Colon (tissue), 2 donors: ENCODE data around the gene DLX1.
"Not testable (repeated sequence)": the region's sequence is repeated elsewhere in the genome, so short reads cannot be mapped to it uniquely, and the experiment has no call there.

Experiments
- FAIRE-seq: peaks from 2 replicates; lab custom pipeline; 2012; peaks lifted over from hg19 to GRCh38; lab: Jason Lieb, UNC
- donor health status: control.
- donor health status: control.

DLX1 gene

DNA sequence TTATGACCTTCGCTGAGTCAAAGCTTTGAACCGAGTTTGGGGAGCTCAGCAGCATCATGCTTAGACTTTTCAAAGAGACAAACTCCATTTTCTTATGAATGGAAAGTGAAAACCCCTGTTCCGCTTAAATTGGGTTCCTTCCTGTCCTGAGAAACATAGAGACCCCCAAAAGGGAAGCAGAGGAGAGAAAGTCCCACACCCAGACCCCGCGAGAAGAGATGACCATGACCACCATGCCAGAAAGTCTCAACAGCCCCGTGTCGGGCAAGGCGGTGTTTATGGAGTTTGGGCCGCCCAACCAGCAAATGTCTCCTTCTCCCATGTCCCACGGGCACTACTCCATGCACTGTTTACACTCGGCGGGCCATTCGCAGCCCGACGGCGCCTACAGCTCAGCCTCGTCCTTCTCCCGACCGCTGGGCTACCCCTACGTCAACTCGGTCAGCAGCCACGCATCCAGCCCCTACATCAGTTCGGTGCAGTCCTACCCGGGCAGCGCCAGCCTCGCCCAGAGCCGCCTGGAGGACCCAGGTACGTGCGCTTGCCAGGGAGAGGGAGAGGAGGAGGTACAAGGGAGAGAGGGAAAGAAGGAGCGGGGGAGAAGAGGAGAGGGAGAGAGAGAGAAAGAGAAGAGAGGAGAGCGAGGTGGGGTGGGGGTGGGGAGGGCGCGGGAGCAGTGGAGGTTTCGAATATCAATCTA lies at the start of gene DLX1:
TSS of gene DLX1 (plus strand) at position 48 of the 700 bp plus-strand sequence. CDS start at position 219, 171 bp downstream.
- no peak for FAIRE-seq

DNA sequence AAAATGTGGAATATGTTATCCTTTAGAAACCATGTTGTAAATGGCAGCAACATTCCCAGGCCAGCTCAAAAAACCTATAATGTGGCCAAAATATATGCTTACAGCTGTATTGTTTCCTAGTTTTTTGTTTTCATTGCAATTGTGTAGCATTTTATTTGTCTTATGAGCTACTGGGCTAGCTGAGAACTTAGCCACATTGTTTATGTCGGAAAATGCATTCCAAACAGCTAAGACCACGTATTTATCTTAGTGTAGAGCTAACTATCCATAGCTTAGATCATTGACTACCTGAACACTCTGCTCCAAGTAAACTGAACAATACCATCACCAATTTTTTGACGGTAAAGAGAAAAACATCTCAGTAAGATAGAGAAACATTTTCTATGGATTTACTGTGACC lies 47.2 kb upstream of the DLX1 start:
- no peak for FAIRE-seq

DNA sequence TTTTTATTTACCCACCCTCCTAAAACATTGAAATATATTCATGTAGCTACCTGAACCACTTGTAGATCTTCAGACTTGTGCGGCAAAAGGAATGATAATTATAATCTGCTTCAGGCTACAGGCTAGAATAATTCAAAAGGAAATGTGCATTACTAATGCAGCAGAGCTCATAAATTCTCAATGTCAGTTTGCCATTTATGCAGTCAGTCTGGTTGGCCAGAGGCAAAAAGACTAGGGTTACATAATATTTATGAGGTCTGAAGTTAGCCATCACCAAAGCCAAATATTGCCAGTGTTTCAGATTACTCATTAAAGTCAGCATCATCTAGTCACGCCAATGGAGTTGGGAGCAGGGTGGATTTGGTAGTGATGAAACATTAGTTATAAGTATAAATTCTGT lies 46.7 kb upstream of the DLX1 start:
- no peak for FAIRE-seq

DNA sequence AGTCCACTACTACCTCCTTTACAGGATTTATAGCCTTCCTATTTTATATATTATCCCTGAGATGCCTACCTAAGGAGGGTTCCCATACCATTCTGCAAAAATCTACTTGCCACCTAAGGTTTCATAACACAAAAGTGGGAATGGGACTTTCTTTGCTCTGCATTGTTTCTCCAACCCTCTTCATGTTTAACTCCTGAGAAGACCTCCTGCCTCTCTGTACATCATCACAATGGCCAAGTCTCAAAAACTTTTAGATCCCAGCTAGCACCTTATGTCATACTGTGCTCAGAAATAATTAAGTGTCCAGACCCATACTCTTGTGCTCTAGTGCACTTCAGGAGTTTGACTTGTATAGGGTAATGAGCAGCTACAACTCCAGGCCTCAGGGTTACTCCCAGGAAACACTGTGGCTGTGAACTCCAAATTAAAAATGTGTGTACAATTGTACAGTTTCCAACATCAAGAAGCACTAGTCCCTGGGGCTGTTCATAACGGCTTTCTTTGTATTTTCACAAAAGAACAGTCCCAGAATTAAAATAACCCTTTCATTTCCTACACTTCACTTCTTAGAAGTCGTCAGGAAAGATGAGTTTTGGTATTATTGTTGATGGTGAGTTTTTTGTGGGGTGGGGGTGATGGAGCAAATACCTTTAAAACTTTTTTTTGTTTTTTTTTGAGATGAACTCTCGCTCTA lies 46.1 kb upstream of the DLX1 start:
- no peak for FAIRE-seq

DNA sequence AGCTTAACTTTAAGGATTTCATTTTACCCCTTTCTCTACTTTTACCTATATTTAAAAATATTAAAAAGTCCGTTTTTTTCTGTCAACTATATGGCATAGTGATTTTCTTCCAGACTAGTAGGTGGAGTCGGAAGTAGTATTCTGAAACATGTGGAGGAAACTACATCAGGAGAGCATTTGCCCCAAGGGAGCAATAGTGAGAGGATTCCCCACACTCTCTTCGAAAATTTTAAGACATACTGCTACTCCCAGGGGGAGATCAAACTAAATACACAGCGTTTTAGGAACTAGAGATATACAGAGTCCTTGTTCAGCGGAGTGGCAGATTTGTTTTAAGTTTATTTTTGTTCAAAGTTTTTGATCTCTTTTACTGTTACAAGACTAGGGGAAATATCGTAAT lies 45.0 kb upstream of the DLX1 start:
- FAIRE-seq: no peak

DNA sequence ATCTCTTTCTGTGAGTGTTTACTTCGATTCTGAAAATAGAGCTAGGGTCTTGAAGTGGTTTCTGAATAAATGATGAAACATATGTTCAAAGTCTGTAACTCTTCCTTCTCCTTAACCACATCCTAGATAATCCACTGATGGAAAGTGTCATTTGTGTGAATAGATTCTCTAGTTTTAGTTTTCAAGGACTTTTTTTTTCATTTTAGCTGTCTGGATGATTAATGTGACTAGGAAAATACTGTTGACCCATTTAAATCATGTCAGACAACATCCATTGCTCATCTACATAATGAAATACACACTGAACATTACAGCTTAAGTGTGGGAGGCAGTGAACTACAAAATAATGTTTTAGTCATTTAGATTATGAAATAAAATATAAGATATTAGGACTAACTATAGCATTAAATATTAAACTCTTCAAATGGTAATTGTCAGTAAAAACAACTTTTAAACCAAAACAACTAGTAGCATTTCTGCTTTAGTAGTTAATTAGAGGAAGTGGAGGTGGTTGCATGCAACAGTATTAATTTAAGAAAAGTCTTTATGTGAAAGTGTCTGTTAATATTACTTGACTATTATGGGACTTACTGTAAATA lies 39.1 kb upstream of the DLX1 start:
- no peak for FAIRE-seq

DNA sequence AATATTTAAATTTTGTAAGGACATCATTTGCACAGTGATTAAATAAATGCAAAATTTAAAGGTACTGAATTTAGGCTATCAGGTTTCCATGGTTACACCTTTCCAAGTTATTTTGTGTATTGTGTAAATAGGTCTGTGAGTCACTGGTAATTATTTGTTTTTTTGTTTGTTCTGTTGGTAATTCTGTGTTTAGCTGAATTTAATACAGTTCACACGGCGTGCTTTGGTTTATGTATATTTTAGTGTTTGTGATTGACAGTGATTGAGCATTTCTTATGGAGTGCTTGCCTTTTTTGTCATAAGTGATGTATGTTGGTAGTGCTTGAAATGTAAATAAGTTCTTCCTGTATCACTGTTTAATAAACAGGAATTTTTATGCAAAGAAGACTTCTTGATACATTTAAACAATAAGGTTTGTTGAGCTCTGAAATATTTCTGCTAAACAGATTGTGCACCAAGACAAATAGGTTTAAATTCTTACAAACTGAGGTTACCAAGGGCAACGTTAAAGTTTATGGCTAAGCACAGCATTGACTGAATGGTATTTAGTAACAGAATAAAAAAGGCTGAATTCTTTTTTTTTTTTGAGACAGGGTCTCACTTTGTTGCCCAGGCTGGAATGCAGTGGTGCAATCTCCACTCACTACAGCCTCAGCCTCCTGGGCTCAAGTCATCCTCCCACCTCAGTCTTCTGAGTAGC lies 38.3 kb upstream of the DLX1 start:
- no peak for FAIRE-seq

DNA sequence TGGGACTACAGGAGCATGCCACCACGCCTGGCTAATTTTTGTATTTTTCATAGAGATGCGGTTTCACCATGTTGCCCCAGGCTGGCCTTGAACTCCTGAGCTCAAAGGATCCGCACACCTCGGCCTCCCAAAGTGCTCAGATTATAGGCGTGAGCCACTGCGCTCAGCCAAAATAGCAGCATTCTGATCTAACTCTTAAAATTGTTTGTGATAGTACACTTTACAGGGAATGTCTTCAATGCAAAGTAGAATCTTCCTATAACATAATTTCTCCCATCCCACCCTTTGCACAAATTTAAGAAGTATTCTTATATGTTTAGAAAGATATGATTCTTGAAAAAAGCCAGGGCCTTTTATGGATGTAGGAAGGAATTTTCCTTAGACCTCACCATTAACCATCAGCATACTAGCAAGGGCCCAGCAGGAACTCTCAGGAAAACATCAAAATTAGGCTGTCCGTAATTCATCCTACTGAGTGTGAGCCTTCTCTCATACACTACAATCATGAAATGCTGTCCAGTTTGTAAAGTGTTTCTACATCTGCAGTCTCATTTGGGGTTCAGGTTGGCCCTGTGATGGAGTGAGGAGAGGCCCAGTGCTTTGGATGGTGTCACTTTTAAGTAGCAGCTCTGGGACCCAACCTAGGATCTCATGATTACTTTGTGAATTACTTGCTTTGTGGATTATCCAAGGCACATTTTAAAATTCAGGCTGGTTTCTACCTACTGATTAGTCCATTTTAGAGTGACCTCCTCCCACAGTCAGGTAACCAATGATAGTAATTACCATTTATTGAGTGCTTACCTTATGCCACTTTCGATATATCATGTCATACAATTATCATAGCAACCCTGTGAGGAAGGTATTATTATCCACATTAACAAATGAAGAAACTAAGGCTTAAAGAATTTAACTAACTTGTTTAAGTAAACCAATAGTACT lies 37.5 kb upstream of the DLX1 start:
- no peak for FAIRE-seq

DNA sequence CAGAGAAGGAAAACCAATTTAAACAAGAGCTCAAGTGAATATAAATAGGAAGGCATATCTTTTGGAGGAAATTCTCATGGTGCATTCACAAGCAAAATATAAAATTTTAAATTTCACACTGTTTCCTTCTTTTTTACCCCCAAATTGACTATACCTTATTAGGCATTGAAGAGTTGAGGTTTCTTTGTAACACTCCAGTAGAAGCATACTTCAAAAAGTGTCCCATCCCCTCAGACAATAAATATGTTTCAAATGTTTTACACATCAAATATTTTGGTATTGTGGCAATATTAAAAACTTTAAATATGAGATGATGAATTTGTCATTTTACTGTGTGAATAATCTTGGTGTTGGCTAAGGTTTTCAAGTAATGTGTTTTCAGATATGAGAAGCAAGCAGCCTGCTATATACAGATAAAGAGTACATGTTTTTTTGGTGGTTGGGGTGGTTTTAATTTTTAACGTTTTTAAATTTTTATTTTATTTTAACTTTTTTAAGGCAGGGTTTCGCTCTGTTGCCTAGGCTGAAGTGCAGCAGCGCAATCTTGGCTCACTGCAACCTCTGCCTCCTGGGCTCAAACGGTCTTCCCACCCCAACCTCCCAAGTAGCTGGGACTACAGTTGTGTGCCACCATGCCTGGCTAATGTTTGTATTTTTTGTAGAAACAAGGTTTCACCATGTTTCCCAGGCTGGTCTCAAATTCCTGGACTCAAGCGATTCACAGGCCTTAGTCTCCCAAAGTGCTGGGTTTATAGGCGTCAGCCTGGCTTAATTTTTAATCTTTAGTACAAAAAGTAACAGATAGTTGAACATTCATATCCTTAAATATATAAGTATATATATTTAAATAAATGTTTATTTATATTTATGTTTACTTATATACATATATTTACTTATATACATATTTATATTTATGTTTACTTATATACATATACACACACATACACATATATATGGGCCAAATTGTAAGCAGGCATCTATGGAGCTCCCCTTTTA lies 36.5 kb upstream of the DLX1 start:
- FAIRE-seq: peak; percentile 21

DNA sequence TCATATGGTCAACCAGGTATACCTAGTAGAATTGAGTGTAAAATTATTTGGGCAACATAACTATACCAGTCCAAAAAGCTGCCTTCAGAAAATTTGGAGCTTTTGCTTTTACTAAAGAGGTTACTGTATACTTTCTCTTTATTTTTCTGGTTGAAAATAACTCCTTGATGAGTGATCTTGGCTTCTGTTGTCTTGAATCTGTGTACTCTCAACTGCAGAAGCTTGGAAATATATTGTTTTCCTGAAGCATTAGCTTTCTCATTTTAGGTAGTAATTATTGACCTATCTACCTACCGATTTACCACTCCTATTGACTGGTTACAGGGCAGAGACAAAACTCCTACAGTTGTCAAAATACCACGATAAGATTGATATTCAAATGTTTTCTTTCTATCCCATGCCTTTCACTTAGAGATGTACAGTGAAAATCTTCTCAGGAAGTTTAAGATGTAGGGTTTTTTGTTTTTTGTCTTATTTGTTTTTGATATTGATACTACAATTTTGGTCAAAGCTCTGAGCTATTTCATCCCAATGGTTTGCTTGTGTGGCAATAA lies 35.7 kb upstream of the DLX1 start:
- no peak for FAIRE-seq

DNA sequence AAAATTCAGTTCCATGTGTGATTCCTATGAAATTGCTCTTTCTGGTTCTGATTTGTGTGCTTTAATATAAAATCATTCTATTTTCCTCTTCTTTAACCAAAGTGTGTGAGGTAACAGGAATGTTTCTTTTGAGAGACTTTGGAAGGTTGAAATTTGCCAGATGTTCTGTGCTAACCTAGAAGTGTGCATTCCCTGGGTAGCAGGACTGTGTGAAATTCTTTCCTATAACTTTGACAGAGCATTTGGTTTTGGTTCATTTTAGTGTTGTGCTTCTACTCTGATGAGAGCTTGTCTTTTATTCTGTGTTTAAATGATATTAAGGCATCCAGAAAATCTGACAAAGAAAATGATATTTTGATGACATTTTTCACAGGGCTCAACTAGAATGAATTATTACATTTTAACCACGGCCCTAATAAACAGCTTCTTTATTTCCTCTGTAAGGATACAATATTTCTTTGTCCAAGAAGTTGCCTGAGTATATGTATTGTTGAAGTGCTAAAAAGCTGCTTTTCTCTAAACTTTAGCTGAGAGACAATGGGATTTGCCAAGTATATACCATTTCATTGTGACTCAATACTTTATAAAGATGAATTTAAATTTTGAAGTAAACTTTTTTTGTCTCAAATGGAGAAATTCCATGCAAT lies 34.7 kb upstream of the DLX1 start:
- FAIRE-seq: no peak

DNA sequence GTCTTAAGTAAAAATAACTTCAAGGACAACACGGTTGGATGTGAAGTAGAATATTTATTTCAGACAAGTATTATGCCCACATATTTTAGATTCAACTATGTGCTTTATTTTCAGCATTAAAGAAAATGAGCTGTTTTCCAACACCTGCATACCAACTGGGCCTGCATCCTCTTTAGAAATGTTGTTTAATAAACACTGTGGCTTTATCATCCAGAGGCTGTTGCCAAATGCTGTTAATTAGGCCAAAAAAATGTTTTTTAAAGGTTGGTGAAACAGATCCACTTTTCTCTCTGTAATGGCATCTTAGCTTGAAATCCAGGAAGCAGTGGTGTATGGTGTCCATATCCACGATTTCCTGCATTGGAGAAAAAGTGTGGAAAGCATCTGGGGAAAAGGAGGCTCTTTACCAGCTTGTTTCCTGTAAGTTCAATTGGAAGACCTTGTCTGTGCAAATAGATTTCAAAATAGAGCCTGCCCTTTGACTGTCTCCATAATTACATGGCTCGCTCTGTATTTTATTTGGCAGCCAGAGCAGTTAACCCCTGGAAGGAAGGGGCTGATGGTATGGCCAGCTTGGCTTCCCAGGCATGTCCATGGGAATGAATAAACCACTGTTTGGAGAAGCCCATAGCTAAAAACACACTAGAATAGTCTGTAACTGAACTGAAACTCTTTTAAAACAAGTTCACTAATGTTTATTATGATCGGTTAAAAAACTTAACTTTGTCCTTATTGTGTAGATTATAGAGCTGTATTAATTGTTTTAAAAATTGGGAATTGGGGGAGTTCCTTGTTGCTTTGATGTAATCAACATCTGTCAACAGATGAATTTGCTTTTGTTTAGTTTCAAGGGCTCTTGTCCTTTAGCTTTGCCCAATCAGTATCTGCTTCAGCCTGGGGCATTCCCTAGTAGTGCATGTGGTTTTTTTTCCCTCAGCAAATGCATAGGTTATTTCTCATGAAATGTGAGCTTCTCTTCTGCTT lies 33.0 kb upstream of the DLX1 start:
- no peak for FAIRE-seq

DNA sequence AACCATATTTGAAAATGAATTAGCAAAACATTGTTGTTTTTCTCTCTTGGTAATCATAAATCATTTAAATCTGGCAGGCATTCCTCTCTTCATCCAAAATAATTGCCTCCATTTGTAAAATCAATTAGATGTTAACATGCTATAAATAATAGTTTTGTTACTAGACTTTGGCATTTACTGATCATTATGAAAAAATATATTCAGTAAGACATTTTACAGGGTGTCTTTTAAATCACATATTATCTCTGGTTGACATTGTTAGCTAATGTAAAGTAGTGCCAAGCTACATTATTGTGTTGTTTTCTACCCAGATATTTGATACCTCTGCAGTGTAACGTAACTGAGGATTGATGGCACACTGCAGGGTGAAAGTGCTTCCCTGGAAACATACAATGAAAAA lies 31.8 kb upstream of the DLX1 start:
- FAIRE-seq: no peak

DNA sequence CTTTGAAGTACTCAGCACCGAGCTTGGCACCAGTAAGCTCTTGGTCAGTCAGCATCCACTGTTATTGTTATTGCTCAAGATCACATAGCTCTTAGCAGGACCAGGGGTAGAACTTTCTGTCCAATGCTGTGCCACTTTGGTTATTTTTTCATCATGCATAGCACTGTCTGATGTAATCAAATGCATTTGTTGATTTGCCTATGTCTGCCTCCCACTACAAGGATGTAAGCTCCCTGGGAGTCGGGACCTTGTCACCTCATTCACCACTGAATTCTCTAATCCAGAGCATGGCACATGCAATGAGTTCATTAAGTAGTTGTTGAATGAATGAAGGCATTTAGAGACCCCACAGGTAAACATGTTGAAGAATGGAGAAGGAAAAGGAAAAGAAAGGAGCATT lies 29.0 kb upstream of the DLX1 start:
- FAIRE-seq: no peak

DNA sequence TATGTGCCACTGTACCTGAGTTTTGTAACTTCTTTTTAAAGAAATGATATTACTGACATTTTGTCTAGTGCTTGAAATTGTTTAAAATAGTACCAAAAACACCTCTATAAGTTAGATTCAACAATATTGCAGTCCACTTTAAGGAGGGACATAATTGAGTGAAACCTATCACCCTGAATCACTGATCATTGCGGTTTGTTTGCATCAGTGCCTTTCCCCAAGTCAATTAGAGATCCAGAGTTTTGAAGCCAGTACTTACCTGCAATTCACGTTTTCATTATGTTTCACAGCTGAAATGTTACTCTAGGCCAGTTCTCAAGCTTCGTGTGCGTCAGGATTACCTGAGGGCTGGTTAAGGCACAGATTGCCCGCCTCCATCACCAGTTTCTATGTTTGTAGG lies 26.6 kb upstream of the DLX1 start:
- no peak for FAIRE-seq

DNA sequence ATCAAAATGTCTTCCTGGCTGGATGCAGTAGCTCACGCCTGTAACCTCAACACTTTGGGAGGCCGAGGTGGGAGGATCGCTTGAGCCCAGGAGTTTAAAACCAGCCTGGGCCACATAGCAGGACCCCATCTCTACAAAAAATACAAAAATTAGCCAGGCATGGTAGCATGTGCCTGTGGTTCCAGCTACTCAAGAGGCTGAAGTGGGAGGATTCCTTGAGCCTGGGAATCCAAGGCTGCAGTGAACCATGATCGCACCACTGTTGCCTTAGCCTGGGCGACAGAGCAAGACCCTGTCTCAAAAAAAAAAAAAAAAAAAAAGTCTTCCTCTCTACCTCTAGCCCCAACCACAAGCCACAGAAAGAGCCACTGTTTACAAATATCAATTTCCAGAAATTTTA lies 25.2 kb upstream of the DLX1 start:
- FAIRE-seq: not testable (repeated sequence)

DNA sequence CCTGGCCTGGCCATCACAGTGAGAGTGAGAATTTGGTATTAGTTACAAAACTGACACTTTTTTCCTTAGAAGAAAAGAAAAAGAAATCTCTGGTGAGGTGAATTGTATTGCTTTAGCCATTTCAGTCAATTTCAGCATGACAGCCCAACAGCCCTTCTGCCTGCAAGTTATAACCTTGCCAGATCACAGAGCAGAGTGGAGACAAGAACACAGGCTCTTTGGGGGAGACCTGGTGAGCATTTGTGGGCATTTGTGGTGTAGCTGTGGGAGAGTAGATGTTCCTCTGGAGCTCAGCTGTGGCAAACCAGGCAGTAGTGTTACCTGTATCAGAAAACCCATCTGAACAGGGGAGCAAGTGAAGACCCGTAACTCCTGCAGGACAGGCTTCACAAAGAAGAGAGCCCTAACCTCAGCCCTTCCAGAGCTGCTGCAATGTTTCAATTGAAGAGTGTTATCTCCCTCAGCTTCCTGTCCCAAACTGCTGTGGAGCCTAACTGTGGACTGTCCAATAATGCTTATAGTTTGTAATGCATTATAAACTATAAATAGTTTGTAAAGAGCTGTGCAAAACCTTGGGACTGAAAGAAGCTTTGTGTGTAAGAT lies 22.8 kb upstream of the DLX1 start:
- FAIRE-seq: no peak

DNA sequence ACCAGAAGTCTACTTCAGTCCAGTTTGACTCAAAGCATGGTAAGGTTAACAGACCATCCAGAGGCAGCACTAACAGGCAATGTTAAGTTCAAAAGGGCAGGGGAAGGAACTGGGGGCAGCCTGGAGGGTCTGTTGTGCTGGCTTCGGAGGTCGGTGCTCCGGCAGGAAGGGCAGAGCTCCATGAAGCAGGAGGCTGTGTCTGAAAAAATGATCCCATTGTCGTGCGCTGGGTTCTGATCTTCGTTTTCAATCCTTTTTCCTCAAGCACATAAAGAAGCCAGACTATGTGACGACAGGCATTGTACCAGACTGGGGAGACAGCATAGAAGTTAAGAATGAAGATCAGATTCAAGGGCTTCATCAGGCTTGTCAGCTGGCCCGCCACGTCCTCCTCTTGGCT lies 21.9 kb upstream of the DLX1 start:
- no peak for FAIRE-seq
